GM21381 (cell line): ENCODE results near the gene UBE2D1.
"Not testable (repeated sequence)": the region's sequence is repeated elsewhere in the genome, so short reads cannot be mapped to it uniquely, and the experiment has no call there.

Source experiments
- ATAC-seq: cut with Tn5 transposase; IDR thresholded peaks from one replicate; pipeline ENCODE4 v1.9.1; 2021; ENCODE audit warnings: mild to moderate bottlenecking, moderate library complexity; ENCODE audit not compliant: unreplicated experiment

The UBE2D1 gene

GRCh38 chr10:58373442-58373827, 38.6 kb downstream of the UBE2D1 start:
- no peak for ATAC-seq

GRCh38 chr10:58382489-58382995, 47.7 kb downstream of the UBE2D1 start:
- ATAC-seq, result no peak

- ATAC-seq, result peak; percentile 45
Measured at GRCh38 chr10:58384095-58384494, 49.3 kb downstream of the UBE2D1 start.

GRCh38 chr10:58384544-58384998, 49.8 kb downstream of the UBE2D1 start:
- ATAC-seq, result peak; percentile 1

GRCh38 chr10:58384999-58385783, 50.4 kb downstream of the UBE2D1 start, which contains the start of gene TFAM:
TSS of gene TFAM (plus strand) at chr10:58385410. CDS start at chr10:58385548, 138 bp downstream.
- ATAC-seq, result peak; percentile 77

- peak; percentile 10 for ATAC-seq
Measured at GRCh38 chr10:58385784-58386112, 50.9 kb downstream of the UBE2D1 start.

GRCh38 chr10:58389024-58389423, 54.2 kb downstream of the UBE2D1 start:
- no peak for ATAC-seq

- ATAC-seq, result no peak
Measured at GRCh38 chr10:58393317-58393716, 58.5 kb downstream of the UBE2D1 start.

- ATAC-seq, result no peak
Measured at GRCh38 chr10:58394471-58394870, 59.7 kb downstream of the UBE2D1 start.

- no peak for ATAC-seq
Measured at GRCh38 chr10:58396057-58396456, 61.3 kb downstream of the UBE2D1 start.

GRCh38 chr10:58397830-58398229, 63.0 kb downstream of the UBE2D1 start:
- ATAC-seq, result no peak

GRCh38 chr10:58399410-58399809, 64.6 kb downstream of the UBE2D1 start:
- no peak for ATAC-seq

GRCh38 chr10:58400609-58401008, 65.8 kb downstream of the UBE2D1 start:
- ATAC-seq, result no peak

- no peak for ATAC-seq
Measured at GRCh38 chr10:58404001-58404400, 69.2 kb downstream of the UBE2D1 start.

- ATAC-seq, result no peak
Measured at GRCh38 chr10:58409956-58410610, 75.3 kb downstream of the UBE2D1 start.

- no peak for ATAC-seq
Measured at GRCh38 chr10:58412502-58412961, 77.7 kb downstream of the UBE2D1 start.

GRCh38 chr10:58414270-58415041, 79.7 kb downstream of the UBE2D1 start:
- ATAC-seq, result no peak

GRCh38 chr10:58415757-58416156, 81.0 kb downstream of the UBE2D1 start:
- no peak for ATAC-seq

GRCh38 chr10:58417902-58418301, 83.1 kb downstream of the UBE2D1 start:
- not testable (repeated sequence) for ATAC-seq
